Mesendoderm (in vitro differentiated cells): ENCODE measurements around the gene MERTK.
"Not testable (repeated sequence)": the region's sequence is repeated elsewhere in the genome, so short reads cannot be mapped to it uniquely, and the experiment has no call there.

Experiments used
- DNase-seq: peaks from one replicate; pipeline ENCODE4 v3.0.0; 2013
- H2AK5ac ChIP-seq: 2 replicates; pipeline ENCODE4 v1.6.1; 2013; ENCODE audit warnings: low read length, inconsistent platforms
- H2BK120ac ChIP-seq: 2 replicates; pipeline ENCODE4 v1.6.1; 2013; ENCODE audit warnings: low read depth, mild to moderate bottlenecking, low read length, moderate library complexity, mixed read lengths
- H2BK15ac ChIP-seq: replicated peaks from 2 replicates; pipeline ENCODE4 v1.6.1; 2013; ENCODE audit warnings: low read depth, mild to moderate bottlenecking, moderate library complexity
- H2BK5ac ChIP-seq: 2 replicates; pipeline ENCODE4 v1.6.1; 2013; ENCODE audit warnings: low read length, inconsistent platforms
- H3K18ac ChIP-seq: 2 replicates; pipeline ENCODE4 v1.6.1; 2013; ENCODE audit warnings: mild to moderate bottlenecking, low read length, mixed read lengths
- H3K23ac ChIP-seq: one replicate; pipeline ENCODE4 v1.6.1; 2013; ENCODE audit warnings: low read length
- H3K27ac ChIP-seq: 2 replicates; pipeline ENCODE4 v1.5.1; 2013; ENCODE audit warnings: low read depth, mild to moderate bottlenecking, inconsistent platforms, low read length, moderate library complexity
- H3K27me3 ChIP-seq: 2 replicates; pipeline ENCODE4 v1.6.1; 2013; ENCODE audit warnings: low read length, control low read depth, mild to moderate bottlenecking, inconsistent platforms; ENCODE audit not compliant: insufficient read depth, poor library complexity
- H3K36me3 ChIP-seq: 2 replicates; pipeline ENCODE4 v1.6.1; 2013; ENCODE audit warnings: low read length, inconsistent platforms; ENCODE audit not compliant: control insufficient read depth, insufficient read depth
- H3K4ac ChIP-seq: one replicate; pipeline ENCODE4 v1.6.1; 2013; ENCODE audit warnings: low read depth, mild to moderate bottlenecking, low read length, moderate library complexity
- H3K4me1 ChIP-seq: 2 replicates; pipeline ENCODE4 v1.6.1; 2013; ENCODE audit warnings: low read depth, low read length, inconsistent platforms; ENCODE audit not compliant: control insufficient read depth
- H3K4me2 ChIP-seq: 2 replicates; pipeline ENCODE4 v1.6.1; 2013; ENCODE audit warnings: low read length
- H3K4me3 ChIP-seq: 2 replicates; pipeline ENCODE4 v1.5.1; 2013; ENCODE audit warnings: mild to moderate bottlenecking, low read length
- H3K56ac ChIP-seq: one replicate; pipeline ENCODE4 v1.6.1; 2013; ENCODE audit warnings: low read length
- H3K79me1 ChIP-seq: 2 replicates; pipeline ENCODE4 v1.6.1; 2013; ENCODE audit warnings: low read length, inconsistent platforms
- H3K79me2 ChIP-seq: 2 replicates; pipeline ENCODE4 v1.6.1; 2013; ENCODE audit warnings: mild to moderate bottlenecking, low read length; ENCODE audit not compliant: control insufficient read depth, insufficient read depth
- H3K9ac ChIP-seq: 2 replicates; pipeline ENCODE4 v1.6.1; 2013; ENCODE audit warnings: low read length, inconsistent platforms
- H4K5ac ChIP-seq: one replicate; pipeline ENCODE4 v1.6.1; 2013; ENCODE audit warnings: low read length
- H4K8ac ChIP-seq: one replicate; pipeline ENCODE4 v1.6.1; 2013; ENCODE audit warnings: low read depth, mild to moderate bottlenecking, control low read depth, low read length, moderate library complexity
- WGBS: extraction: QIAGEN DNeasy Blood & Tissue Kit; methylation state at CpG from one replicate; pipeline ENCODE4 v1.1.7; 2013; ENCODE audit warnings: low lambda C conversion rate, missing lambda C conversion rate; ENCODE audit not compliant: insufficient coverage; ENCODE audit errors: extremely low coverage; 5-methylcytosine and 5-hydroxymethylcytosine counted together

Gene MERTK

DNA sequence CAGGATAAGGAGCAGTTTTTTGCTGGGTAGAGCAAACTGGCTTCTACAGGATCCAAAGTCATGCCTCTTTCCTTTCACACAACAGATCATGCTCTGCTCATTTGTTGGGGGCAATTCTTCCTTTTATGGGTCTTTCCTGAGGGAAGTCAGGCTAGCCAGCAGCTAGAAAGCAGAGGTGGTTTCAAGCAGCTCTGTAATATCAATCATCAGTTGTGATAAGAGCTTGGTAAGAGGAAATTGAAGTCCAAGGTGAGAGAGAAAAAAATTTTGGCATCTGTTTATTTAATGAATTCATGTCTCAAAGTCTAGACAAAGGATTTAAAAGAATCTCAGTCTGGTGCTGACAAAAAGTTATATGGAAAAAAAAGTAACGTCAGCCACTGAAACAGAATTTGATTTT lies 162.9 kb downstream of the MERTK start:
- H3K79me2 ChIP-seq = no peaks in the 10 kb centered on the region
- no peak overlapping the region for H3K23ac ChIP-seq
- H4K8ac ChIP-seq = no peak overlapping the region
- no peaks in the 10 kb centered on the region for H3K36me3 ChIP-seq
- H3K27ac ChIP-seq = no peak overlapping the region
- no peak overlapping the region for H2BK15ac ChIP-seq
- H3K4me1 ChIP-seq = peaks cover 6% of the 10 kb centered on the region
- H3K4me2 ChIP-seq = no peak overlapping the region
- no peak overlapping the region for H2BK120ac ChIP-seq
- no peak overlapping the region for H3K9ac ChIP-seq
- H3K79me1 ChIP-seq = peaks cover 9% of the 10 kb centered on the region
- H2BK5ac ChIP-seq = no peak overlapping the region
- H3K56ac ChIP-seq = no peak overlapping the region
- no peak overlapping the region for H4K5ac ChIP-seq
- no CpG with 5 or more reads among the region's 1 CpG for WGBS
- no peak overlapping the region for H3K4ac ChIP-seq
- H3K18ac ChIP-seq = no peak overlapping the region
- H3K27me3 ChIP-seq = no peaks in the 10 kb centered on the region
- H2AK5ac ChIP-seq = no peak overlapping the region
- no peak overlapping the region for H3K4me3 ChIP-seq
- no peak for DNase-seq

DNA sequence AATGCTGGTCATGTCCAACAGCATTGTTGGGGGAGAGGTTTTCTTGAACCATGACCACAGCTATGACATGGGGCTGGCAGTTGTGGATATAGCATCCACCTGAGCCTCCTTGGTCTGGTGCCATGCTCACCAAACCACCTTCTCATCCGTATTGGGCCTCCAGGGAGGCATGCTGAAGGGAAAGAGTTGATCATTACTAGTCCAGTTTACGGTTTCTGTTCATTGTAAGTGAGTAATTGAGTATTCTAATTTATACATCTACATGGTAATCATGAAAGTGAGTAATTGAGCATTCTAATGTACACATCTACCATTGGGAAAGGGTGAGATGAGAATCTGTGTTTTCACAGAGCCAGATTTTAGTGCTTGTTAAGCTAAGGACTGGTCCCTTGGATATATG lies 163.4 kb downstream of the MERTK start:
- no peak for DNase-seq
- WGBS = no CpG with 5 or more reads among the region's 2 CpGs

DNA sequence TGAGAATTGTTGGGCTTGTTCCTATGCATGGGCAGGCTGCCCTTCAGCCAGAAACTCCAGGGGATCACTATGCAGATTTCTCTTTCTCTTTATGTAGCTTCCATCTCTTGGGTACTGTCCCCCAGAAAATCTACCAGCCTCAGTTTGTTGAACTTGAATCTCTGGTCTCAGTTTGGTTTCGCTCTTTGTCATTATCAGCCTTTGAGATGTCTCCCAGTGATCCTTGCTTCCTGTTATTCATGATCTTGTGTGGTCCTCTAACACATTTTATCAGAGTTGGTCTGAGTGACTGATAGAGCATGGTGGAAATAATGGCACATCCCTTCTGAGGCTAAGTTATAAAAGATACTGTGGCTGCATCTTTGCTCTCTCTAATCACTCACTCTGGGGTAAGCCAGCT lies 164.5 kb downstream of the MERTK start:
- no peak for DNase-seq
- no peaks in the 10 kb centered on the region for H3K79me2 ChIP-seq
- no CpG with 5 or more reads among the region's 1 CpG for WGBS
- no peak overlapping the region for H3K4ac ChIP-seq
- H2AK5ac ChIP-seq = no peak overlapping the region
- H3K18ac ChIP-seq = no peak overlapping the region
- H2BK15ac ChIP-seq = no peak overlapping the region
- no peak overlapping the region for H3K56ac ChIP-seq
- H3K4me1 ChIP-seq = peaks cover 6% of the 10 kb centered on the region
- H3K36me3 ChIP-seq = peaks cover 2% of the 10 kb centered on the region
- H4K5ac ChIP-seq = no peak overlapping the region
- H3K27ac ChIP-seq = no peak overlapping the region
- H3K23ac ChIP-seq = no peak overlapping the region
- H3K9ac ChIP-seq = no peak overlapping the region
- peaks cover 7% of the 10 kb centered on the region for H3K79me1 ChIP-seq
- no peak overlapping the region for H2BK120ac ChIP-seq
- H4K8ac ChIP-seq = no peak overlapping the region
- H3K4me2 ChIP-seq = no peak overlapping the region
- H3K4me3 ChIP-seq = no peak overlapping the region
- no peaks in the 10 kb centered on the region for H3K27me3 ChIP-seq
- H2BK5ac ChIP-seq = no peak overlapping the region

More for the DNA sequence above, 163.4 kb downstream of the MERTK start:
- H3K27ac ChIP-seq = no peak overlapping the region
- no peak overlapping the region for H3K4me3 ChIP-seq
- H3K4ac ChIP-seq = no peak overlapping the region
- no peak overlapping the region for H3K56ac ChIP-seq
- peaks cover 9% of the 10 kb centered on the region for H3K79me1 ChIP-seq
- no peak overlapping the region for H4K8ac ChIP-seq
- no peaks in the 10 kb centered on the region for H3K36me3 ChIP-seq
- H2AK5ac ChIP-seq = no peak overlapping the region
- H3K4me1 ChIP-seq = peaks cover 6% of the 10 kb centered on the region
- H3K9ac ChIP-seq = no peak overlapping the region
- H3K79me2 ChIP-seq = no peaks in the 10 kb centered on the region
- no peaks in the 10 kb centered on the region for H3K27me3 ChIP-seq
- no peak overlapping the region for H2BK5ac ChIP-seq
- H3K23ac ChIP-seq = no peak overlapping the region
- no peak overlapping the region for H2BK15ac ChIP-seq
- no peak overlapping the region for H4K5ac ChIP-seq
- H3K18ac ChIP-seq = no peak overlapping the region
- H3K4me2 ChIP-seq = no peak overlapping the region
- H2BK120ac ChIP-seq = no peak overlapping the region

DNA sequence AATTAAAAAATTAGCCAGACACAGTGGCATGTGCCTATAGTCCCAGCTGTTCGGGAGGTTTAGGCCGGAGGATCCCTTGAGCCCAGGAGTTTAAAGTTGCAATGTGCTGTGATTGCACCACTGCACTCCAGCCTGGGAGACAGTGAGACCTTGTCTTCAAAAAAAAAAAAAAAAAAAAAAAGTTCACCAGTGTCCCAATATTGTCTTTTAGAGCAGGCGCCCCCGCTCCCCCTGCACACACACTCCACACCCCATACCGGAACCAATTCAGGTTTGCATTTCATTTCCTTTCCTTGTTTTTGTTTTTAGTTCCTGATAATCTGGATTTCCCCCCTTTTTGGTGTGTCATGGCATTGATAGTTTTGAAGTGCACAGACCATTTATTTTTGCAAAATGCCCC lies 167.1 kb downstream of the MERTK start:
- no CpG with 5 or more reads among the region's 5 CpGs for WGBS
- Histone ChIP-seq H3K27me3 (no peaks in the 10 kb centered on the region), H3K56ac (no peak overlapping the region), H3K79me2 (no peaks in the 10 kb centered on the region), H4K8ac (peak overlapping the region; percentile 5), H3K9ac (no peak overlapping the region), H3K27ac (peak overlapping the region; percentile 19), H3K4me1 (peaks cover 3% of the 10 kb centered on the region), H3K4ac (no peak overlapping the region), H2BK15ac (no peak overlapping the region), H3K36me3 (peaks cover 2% of the 10 kb centered on the region), H3K79me1 (no peaks in the 10 kb centered on the region), H3K18ac (no peak overlapping the region), H3K4me2 (no peak overlapping the region), H4K5ac (no peak overlapping the region), H2AK5ac (no peak overlapping the region), H2BK120ac (no peak overlapping the region), H3K23ac (no peak overlapping the region), H3K4me3 (no peak overlapping the region), H2BK5ac (no peak overlapping the region)
- DNase-seq = no peak

DNA sequence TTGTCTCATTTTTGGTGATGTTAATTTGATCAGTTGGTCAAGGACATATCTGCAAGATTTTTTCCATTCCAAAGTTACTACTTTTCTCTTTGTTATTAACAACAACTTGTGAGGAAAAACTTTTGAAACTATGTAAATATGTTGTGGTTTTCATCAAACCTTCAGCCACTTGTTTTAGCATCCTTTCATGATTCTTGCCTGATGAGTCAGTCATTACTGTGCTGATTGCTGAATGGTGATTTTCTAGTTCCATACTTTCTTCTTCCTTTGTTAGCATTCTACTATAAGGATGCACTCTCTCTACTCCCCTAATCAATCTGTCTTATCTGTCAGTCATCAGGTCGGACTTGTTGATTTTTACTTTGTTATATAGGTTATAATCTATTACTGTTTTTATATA lies 167.6 kb downstream of the MERTK start:
- Histone ChIP-seq H3K79me1 (no peaks in the 10 kb centered on the region), H3K9ac (no peak overlapping the region), H3K4ac (no peak overlapping the region), H4K8ac (no peak overlapping the region), H3K4me2 (no peak overlapping the region), H3K18ac (no peak overlapping the region), H2AK5ac (no peak overlapping the region), H2BK120ac (no peak overlapping the region), H3K27me3 (no peaks in the 10 kb centered on the region), H3K27ac (no peak overlapping the region), H3K36me3 (peaks cover 2% of the 10 kb centered on the region), H3K4me1 (peaks cover 3% of the 10 kb centered on the region), H3K4me3 (no peak overlapping the region), H3K56ac (no peak overlapping the region), H2BK5ac (no peak overlapping the region), H2BK15ac (no peak overlapping the region), H3K23ac (no peak overlapping the region), H4K5ac (no peak overlapping the region), H3K79me2 (no peaks in the 10 kb centered on the region)
- peak; percentile 28 for DNase-seq
- WGBS = no CpG with 5 or more reads among the region's 1 CpG

DNA sequence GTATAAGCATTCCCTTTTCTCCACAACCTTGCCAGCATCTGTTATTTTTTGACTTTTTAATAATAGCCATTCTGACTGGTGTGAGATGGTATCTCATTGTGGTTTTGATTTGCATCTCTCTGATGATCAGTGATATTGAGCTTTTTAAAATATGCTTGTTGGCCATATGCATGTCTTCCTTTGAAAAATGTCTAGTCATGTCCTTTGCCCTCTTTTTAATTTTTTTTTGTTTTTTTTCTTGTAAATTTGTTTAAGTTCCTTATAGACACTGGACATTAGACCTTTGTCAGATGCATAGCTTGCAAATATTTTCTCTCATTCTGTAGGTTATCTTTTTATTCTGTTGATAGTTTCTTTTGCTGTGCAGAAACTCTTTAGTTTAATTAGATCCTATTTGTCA lies 171.4 kb downstream of the MERTK start:
- not testable (repeated sequence) for H3K27ac ChIP-seq, H3K18ac ChIP-seq, H3K23ac ChIP-seq, H4K5ac ChIP-seq, H3K4me1 ChIP-seq, H2AK5ac ChIP-seq, H3K36me3 ChIP-seq, H3K79me2 ChIP-seq, H3K4me2 ChIP-seq, DNase-seq, H3K9ac ChIP-seq, H2BK120ac ChIP-seq, H3K79me1 ChIP-seq, H3K4ac ChIP-seq, H4K8ac ChIP-seq, H3K4me3 ChIP-seq, H3K27me3 ChIP-seq, H3K56ac ChIP-seq, H2BK15ac ChIP-seq, H2BK5ac ChIP-seq
